ENCODE results near the gene FOXR1. TPM values are rescaled to one million over a fixed set of nuclear protein-coding genes. Genes with fewer than 3 reads are reported as not detected.
"Not testable (repeated sequence)": the region's sequence is repeated elsewhere in the genome, so short reads cannot be mapped to it uniquely, and the experiment has no call there.

The FOXR1 gene
- total and polyA plus RNA-seq, 2 donors: not detected

- Histone ChIP-seq H3K36me3 (ENCODE audit: insufficient read depth) (no peaks in the 10 kb centered on the region), H3K4me3 (ENCODE audit: low read depth, low read length) (no peak overlapping the region), H3K4me1 (ENCODE audit: insufficient read depth) (no peaks in the 10 kb centered on the region), H3K27ac (ENCODE audit: low read depth) (no peak overlapping the region)
- no peak for DNase-seq (ENCODE audit: extremely low spot score)
Measured at GRCh38 chr11:118931571-118931970, 40.0 kb upstream of the FOXR1 start.

DNA sequence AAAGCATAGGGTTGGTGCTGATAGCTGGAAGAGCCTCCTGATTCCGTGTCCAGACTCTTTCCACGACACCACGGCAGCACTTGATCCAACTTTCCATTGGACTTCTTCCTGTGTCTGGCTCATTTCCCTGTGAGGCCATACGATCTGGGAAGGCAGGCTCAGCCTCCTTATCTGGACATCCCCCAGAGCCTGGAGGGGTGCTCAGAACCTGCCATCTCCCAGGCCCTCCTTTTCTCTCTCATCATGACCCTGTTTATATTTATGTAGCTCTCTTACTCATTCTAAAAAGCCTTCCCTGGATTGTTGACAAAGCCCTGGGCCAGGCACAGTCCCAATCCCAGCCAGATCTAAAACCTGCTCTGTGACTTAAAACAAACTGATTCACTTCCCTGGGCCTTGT lies 38.1 kb upstream of the FOXR1 start:
- no peak for DNase-seq (ENCODE audit: extremely low spot score)
- H3K4me1 ChIP-seq (ENCODE audit: insufficient read depth): no peaks in the 10 kb centered on the region
- H3K4me3 ChIP-seq (ENCODE audit: low read depth, low read length): no peak overlapping the region
- H3K36me3 ChIP-seq (ENCODE audit: insufficient read depth): no peaks in the 10 kb centered on the region
- 11% methylated on average over 4 of the region's 4 CpGs for WGBS
- H3K27ac ChIP-seq (ENCODE audit: low read depth): no peak overlapping the region

DNA sequence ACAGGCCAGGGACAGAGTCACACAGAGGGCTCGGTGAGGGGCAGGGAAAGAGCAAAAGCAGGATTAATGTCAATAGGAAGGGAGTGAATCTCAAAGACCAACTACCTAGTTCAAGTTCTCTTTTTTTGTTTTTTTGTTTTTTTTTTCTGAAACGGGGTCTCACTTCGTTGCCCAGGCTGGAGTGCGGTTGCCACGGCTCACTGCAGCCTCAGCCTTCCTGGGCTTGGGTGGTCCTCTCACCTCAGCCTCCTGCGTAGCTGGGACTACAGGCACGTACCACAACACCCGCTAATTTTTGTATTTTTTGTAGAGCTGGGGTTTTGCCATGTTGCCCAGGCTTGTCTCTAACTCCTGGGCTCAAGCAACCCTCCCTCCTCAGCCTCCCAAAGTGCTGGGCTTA lies 36.2 kb upstream of the FOXR1 start:
- 86% methylated on average over 8 of the region's 8 CpGs for WGBS
- no peak for DNase-seq (ENCODE audit: extremely low spot score)

GRCh38 chr11:118938491-118939403 lies 32.8 kb upstream of the FOXR1 start:
- 79% methylated on average over 11 of the region's 11 CpGs for WGBS
- Histone ChIP-seq H3K27ac (ENCODE audit: low read depth) (no peak overlapping the region), H3K4me1 (ENCODE audit: insufficient read depth) (no peaks in the 10 kb centered on the region), H3K36me3 (ENCODE audit: insufficient read depth) (no peaks in the 10 kb centered on the region), H3K4me3 (ENCODE audit: low read depth, low read length) (no peak overlapping the region)
- DNase-seq (ENCODE audit: extremely low spot score): no peak

More for the DNA sequence above, 36.2 kb upstream of the FOXR1 start:
- no peaks in the 10 kb centered on the region for H3K36me3 ChIP-seq (ENCODE audit: insufficient read depth)
- no peaks in the 10 kb centered on the region for H3K4me1 ChIP-seq (ENCODE audit: insufficient read depth)
- no peak overlapping the region for H3K27ac ChIP-seq (ENCODE audit: low read depth)
- no peak overlapping the region for H3K4me3 ChIP-seq (ENCODE audit: low read depth, low read length)

DNA sequence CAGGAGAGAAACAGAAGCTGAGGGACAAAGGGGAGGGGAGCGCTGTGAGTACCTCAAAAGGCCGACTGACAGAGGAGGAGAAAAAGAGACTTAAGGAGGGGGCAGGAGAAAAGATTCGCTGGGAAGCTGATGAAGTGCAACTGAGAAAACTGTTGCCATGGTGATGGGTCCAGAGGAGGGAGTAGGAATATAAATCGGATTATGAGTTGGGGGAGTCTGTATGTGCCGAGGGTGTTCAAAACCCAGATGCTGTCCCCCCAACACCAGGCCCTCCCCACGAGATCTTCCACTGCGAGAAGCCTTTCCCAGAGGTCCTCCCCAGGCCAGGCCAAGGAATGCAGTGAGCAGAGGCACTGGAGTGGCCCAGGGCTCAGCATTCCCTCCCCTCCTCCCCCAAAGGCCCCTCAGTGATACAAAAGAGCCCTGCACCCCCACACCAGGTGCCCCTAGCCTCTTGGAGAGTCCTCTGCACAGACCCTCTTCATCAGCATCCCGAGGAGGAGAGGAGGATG lies 32.1 kb upstream of the FOXR1 start:
- Histone ChIP-seq H3K27ac (ENCODE audit: low read depth) (no peak overlapping the region), H3K4me1 (ENCODE audit: insufficient read depth) (no peaks in the 10 kb centered on the region), H3K36me3 (ENCODE audit: insufficient read depth) (no peaks in the 10 kb centered on the region), H3K4me3 (ENCODE audit: low read depth, low read length) (no peak overlapping the region)
- DNase-seq (ENCODE audit: extremely low spot score): no peak
- 69% methylated on average over 8 of the region's 8 CpGs for WGBS

- no peak overlapping the region for H3K27ac ChIP-seq (ENCODE audit: low read depth)
- H3K4me1 ChIP-seq (ENCODE audit: insufficient read depth): no peaks in the 10 kb centered on the region
- WGBS: 47% methylated on average over 13 of the region's 13 CpGs
- no peak overlapping the region for H3K4me3 ChIP-seq (ENCODE audit: low read depth, low read length)
- DNase-seq (ENCODE audit: extremely low spot score): no peak
- no peaks in the 10 kb centered on the region for H3K36me3 ChIP-seq (ENCODE audit: insufficient read depth)
Measured at GRCh38 chr11:118939953-118940598, 31.5 kb upstream of the FOXR1 start.

- WGBS: 28% methylated on average over 2 of the region's 2 CpGs
- no peak for DNase-seq (ENCODE audit: extremely low spot score)
Measured at GRCh38 chr11:118947091-118947490, 24.5 kb upstream of the FOXR1 start.

GRCh38 chr11:118948000-118948399 lies 23.6 kb upstream of the FOXR1 start:
- WGBS: 63% methylated on average over 3 of the region's 3 CpGs
- no peaks in the 10 kb centered on the region for H3K36me3 ChIP-seq (ENCODE audit: insufficient read depth)
- no peak for DNase-seq (ENCODE audit: extremely low spot score)
- H3K4me3 ChIP-seq (ENCODE audit: low read depth, low read length): no peak overlapping the region
- no peaks in the 10 kb centered on the region for H3K4me1 ChIP-seq (ENCODE audit: insufficient read depth)
- H3K27ac ChIP-seq (ENCODE audit: low read depth): no peak overlapping the region

More at GRCh38 chr11:118947091-118947490, 24.5 kb upstream of the FOXR1 start:
- Histone ChIP-seq H3K4me3 (ENCODE audit: low read depth, low read length) (no peak overlapping the region), H3K27ac (ENCODE audit: low read depth) (no peak overlapping the region), H3K4me1 (ENCODE audit: insufficient read depth) (no peaks in the 10 kb centered on the region), H3K36me3 (ENCODE audit: insufficient read depth) (no peaks in the 10 kb centered on the region)

DNA sequence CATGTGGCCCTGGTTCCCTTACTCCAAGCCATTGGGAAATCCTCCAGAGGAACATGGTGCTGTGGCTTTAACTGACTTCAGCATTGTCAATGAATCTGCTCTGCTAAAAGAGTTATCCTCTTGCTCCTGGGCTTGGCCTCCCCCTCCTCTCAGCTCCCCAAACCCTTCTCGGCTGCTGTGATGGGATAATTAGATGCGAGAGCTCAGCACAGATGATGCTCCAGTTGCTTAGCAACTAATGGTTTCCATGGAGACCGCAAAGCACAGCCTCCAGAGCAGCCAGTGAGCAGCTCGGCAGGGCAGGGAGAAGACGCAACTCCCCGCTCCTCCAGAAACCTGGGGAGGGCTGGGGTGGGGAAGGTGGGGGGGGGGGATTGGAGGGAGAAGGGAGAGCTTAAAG lies 18.3 kb upstream of the FOXR1 start:
- no peaks in the 10 kb centered on the region for H3K4me1 ChIP-seq (ENCODE audit: insufficient read depth)
- DNase-seq (ENCODE audit: extremely low spot score): peak; percentile 51
- no peaks in the 10 kb centered on the region for H3K36me3 ChIP-seq (ENCODE audit: insufficient read depth)
- H3K4me3 ChIP-seq (ENCODE audit: low read depth, low read length): no peak overlapping the region
- H3K27ac ChIP-seq (ENCODE audit: low read depth): no peak overlapping the region
- 43% methylated on average over 6 of the region's 6 CpGs for WGBS

GRCh38 chr11:118953976-118954375 lies 17.6 kb upstream of the FOXR1 start:
- WGBS: 76% methylated on average over 6 of the region's 6 CpGs
- not testable (repeated sequence) for H3K4me1 ChIP-seq (ENCODE audit: insufficient read depth); DNase-seq (ENCODE audit: extremely low spot score); H3K27ac ChIP-seq (ENCODE audit: low read depth); H3K36me3 ChIP-seq (ENCODE audit: insufficient read depth); H3K4me3 ChIP-seq (ENCODE audit: low read depth, low read length)

DNA sequence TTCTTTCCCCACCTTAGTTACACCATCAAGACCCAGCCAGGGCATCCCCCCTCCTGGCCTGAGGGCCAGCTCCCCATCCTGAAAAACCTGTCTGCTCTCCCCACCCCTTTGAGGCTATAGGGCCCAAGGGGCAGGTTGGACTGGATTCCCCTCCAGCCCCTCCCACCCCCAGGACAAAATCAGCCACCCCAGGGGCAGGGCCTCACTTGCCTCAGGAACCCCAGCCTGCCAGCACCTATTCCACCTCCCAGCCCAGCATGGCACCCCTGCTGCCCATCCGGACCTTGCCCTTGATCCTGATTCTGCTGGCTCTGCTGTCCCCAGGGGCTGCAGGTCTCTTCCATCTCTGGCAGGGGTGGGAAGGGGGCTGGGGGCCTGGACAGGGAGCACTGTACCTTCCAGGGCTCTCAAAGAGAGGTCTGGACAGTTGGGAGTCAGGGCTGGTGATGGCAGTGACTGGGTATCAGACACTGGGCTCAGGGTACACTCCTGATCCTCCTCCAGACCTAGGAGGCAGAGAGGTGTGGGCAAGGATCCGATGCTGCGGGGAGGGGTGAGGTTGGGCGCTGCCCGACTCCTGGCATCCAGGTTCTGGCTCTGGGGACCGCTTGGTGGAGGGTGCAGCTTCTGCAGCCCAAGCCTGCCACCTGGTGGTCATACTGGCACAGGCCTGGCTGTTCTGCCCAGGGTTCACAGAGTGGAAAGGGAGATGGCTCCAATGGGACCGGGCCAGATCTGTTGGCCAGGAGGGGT lies 15.3 kb upstream of the FOXR1 start, which contains the start of gene UPK2:
Gene UPK2, plus strand, starts transcription at position 205 of the 753 bp plus-strand sequence. Its CDS starts 53 bp downstream, at position 258.
- 7% methylated on average over 7 of the region's 7 CpGs for WGBS
- no peaks in the 10 kb centered on the region for H3K36me3 ChIP-seq (ENCODE audit: insufficient read depth)
- H3K4me3 ChIP-seq (ENCODE audit: low read depth, low read length): no peak within 1 kb of the TSS
- DNase-seq (ENCODE audit: extremely low spot score): no peak
- no peaks in the 10 kb centered on the region for H3K4me1 ChIP-seq (ENCODE audit: insufficient read depth)
- H3K27ac ChIP-seq (ENCODE audit: low read depth): no peak within 1 kb of the TSS

- Histone ChIP-seq H3K27ac (ENCODE audit: low read depth) (no peak overlapping the region), H3K4me3 (ENCODE audit: low read depth, low read length) (no peak overlapping the region), H3K36me3 (ENCODE audit: insufficient read depth) (no peaks in the 10 kb centered on the region), H3K4me1 (ENCODE audit: insufficient read depth) (no peaks in the 10 kb centered on the region)
- DNase-seq (ENCODE audit: extremely low spot score): no peak
- 55% methylated on average over 14 of the region's 14 CpGs for WGBS
Measured at GRCh38 chr11:118956847-118957469, 14.6 kb upstream of the FOXR1 start.

DNA sequence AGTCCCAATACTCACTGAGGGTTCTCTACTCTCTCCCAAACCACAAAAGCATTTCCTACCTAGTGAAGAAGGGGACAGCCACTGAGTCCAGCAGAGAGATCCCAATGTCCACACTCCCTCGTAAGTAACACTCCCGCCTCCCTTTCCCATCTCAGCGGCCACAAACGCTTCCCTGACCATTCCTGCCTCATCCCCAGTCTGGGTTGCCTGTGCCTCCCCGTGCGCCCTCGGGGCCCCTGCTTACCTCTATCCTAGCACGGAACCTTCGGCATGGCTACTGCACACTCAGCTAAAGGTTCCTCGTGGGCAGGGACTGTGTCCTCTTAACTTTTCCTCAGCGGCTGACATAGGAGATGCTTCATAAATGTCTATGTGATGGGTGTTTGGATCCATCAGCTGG lies 14.0 kb upstream of the FOXR1 start:
- DNase-seq (ENCODE audit: extremely low spot score): no peak
- Histone ChIP-seq H3K4me3 (ENCODE audit: low read depth, low read length) (no peak overlapping the region), H3K36me3 (ENCODE audit: insufficient read depth) (no peaks in the 10 kb centered on the region), H3K27ac (ENCODE audit: low read depth) (no peak overlapping the region), H3K4me1 (ENCODE audit: insufficient read depth) (no peaks in the 10 kb centered on the region)
- WGBS: 87% methylated on average over 11 of the region's 11 CpGs

Data from urinary bladder (tissue), 4 donors.